Head of caudate nucleus (tissue), 42 donors: ENCODE measurements around the gene ZNF385D.
A peak's percentile ranks its signal among the peaks of the same experiment; 100 is the strongest.
"Not testable (repeated sequence)": the region's sequence is repeated elsewhere in the genome, so short reads cannot be mapped to it uniquely, and the experiment has no call there.

Experiments
- DNase-seq, 42 donors: peaks; one replicate each; pipeline versions ENCODE4 v3.0.0 to v3.0.0-alpha.2; 2020 to 2021; ENCODE audit warnings: mixed read lengths in 7 of 42
- intact Hi-C: fragments of 100-400 bp; cut with DNase I; formaldehyde crosslinking; loops from one replicate; pipeline ENCODE4 v1.15.0; 2022

ZNF385D gene

DNA sequence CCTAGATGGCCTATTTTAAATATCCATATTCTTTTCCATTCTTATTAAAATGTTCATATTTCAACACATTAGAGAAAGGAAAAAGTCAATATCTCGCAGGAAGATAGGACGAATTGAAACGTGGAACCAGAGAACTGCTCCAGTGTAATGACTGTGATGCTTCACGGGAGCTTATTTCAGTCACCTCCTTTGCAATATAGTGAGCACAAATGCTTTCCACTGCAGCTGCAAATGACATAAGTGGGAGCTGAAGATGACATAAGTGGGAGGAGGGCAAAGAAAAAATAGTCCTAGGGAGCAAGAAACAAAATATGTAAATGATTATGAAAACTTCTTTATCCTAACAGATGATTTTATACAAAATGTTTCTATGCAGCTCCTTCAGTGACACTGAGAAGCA lies 324.1 kb downstream of the ZNF385D start:
- DNase-seq: peak in 8 of 42 donors; percentile 12 to 67 (median 26)

DNA sequence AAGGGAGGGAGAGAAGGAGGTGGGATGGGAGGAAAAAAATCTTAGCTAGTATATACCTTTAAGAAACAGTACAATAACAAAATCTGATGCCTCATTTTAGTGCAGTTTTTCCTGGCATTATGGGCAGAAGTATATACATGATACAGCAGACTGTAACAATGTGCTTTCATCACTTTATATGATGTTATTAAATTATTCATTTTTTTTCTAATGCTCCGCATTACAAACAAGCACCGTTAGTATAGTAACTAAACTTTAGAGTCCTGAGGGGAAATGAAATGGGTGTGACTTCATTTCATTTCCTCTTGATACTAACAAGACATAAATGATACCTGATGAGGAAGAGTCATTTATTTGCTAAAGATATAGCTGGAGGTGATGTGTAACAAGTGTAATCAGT lies 325.3 kb downstream of the ZNF385D start:
- intact Hi-C loops: no loop called here
- DNase-seq: no peak

More for the DNA sequence above, 324.1 kb downstream of the ZNF385D start:
- intact Hi-C loops: no loop called here

DNA sequence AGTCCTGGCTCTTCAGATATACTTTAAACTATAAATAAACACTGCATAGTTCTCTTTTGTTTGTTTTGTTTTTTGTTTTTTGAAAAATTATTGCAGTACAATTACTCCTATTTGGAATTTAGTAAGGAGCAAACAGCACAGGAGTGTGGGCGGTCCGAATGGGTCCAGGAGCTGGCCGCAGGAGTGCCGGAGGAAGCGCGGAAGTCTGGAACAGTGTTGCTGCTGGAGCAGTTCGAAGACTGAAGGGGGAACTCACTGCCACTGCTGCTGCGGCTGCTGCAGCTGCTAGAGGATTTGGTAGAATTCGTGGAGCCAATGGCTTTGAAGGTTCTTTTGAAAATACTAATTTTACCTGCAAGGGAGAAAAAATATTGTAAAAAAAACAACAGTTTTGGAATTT lies 329.9 kb downstream of the ZNF385D start:
- DNase-seq: no peak
- intact Hi-C loops: no loop called here

DNA sequence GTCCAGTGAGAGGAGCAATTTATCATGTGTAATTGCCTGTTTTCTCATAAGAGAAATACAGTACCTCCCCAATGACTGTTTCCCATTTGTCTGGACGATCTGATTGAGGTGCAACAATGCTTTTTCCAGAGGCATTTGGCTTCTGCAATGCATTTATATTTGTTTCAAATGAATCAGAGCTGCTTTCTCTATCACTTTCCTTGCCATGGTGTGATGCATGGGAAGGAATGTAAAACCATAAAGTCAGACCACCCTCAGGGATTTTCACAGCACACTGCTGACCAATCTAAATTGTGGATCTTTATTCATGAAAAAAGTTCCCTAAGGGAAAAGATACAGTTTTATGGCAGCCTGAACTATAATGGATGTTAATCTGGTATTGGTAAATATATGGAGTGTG lies 333.0 kb downstream of the ZNF385D start:
- intact Hi-C loops: no loop called here
- DNase-seq: no peak

DNA sequence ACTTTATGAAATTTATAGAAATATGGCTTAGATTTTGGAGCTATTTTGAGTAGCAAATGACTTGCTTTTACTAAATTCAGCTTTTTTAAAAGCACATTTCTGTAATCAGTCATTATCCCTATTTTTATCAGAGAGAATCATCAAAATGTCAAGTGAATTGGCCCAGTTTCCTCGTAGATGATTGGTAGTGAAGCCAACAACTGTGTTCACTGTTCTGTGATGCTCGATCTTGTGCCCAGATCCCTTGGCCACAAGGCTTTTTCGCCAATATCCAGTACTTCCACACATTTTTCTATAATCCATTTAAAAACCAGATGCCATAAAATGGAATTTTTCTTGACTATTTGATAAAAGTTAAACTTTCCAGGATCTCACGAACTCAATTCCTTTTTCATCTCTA lies 336.5 kb downstream of the ZNF385D start:
- peak in 2 of 42 donors; percentile 39 to 42 for DNase-seq

DNA sequence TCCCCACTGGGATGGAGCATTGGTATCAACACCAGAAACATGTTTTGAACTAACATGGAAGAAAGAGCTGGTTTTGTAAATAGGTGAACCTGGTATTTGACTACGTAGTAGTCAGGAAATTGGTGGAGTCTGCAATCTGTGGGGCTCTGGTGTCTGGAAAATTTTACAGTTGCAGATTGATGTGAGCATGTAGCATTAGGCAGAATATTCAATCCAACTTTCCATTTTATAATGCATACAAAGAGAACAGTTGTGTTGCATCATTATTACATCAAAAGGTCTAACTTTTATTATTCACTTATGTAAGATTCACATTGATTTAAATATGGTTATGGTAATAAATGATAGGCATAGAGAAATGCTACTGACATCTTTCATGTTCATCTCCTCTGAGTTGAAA lies 340.0 kb downstream of the ZNF385D start:
- DNase-seq: no peak
- intact Hi-C loops: no loop called here

More for the DNA sequence above, 336.5 kb downstream of the ZNF385D start:
- intact Hi-C loops: no loop called here

DNA sequence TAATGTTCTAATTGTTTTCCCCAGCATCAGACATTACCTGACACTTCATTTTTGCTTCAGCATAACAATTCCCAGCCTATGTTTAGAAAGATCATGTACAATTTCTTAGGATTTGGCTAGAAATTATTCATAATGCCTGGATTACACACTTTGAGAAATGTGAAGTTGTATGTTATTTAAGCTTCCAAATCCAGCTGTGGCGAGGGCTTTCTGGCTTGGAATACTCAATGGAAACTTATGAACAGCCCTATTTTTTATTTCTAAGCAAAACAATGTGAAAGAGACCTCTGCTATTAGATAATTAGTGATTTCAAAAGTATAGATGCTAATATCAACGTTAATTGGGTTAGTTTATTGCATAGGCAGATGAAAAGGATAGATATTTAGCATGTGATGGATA lies 341.6 kb downstream of the ZNF385D start:
- DNase-seq: no peak
- intact Hi-C loops: no loop called here

DNA sequence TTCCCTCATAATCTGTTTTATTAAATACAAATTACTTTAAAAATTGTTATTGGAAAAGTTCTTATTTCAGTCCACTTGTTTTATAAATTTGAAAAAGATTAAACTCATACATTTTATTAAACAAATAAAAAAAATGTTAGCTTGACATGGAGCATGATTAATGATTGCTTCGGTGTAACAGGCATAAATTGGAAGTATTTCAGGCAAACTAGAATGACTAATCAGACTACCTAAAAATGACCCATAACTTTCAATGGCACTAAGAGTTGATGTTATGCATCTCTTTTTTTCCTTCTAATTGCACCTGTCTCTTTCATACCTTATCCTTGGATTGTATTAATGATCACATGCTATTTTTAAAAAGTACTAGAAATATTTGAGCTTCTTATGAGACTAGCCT lies 343.3 kb downstream of the ZNF385D start:
- DNase-seq: no peak
- intact Hi-C loops: no loop called here

DNA sequence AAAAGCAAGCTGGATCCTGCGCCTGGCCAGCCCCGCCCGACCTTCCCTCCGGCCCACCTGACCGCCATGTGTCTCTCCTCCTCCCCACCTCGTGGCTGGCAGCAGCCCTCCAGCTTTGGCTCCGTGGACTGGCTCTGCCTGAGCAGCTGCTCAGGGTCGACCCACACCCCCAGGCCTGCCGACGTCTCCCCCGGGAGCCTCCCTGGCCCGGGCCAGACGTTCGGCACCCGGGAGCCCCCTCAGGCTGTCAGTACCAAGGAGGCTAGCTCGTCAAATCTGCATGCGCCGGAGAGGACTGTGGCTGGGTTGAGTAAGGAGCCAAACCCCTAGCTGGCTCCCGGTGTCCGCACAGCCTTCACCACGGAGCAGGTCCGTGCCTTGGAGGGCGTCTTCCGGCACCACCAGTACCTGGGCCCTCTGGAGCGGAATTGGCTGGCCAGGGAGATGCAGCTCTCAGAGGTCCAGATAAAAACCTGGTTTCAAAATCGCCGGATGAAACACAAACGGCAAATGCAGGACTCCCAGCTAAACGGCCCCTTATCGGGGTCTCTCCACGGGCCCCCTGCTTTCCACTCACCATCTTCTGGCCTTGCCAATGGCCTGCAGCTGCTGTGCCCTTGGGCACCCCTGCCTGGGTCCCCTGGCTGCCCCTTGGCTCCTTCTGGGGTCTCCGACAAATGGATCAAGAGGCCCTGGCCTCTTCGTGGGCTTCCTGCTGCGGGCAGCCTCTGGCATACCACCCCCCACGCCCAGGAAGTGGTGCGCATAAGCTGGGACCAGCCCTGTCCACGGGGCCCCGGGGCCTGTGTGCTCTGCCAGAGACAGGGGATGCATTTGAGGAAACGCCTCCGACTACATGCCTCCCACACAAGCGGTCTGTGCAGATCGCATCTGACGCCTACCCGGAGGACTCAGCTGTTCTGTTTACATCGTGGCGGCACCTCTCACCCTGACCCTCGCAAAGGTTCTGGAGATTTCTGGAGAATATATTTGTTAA lies 345.0 kb downstream of the ZNF385D start:
- DNase-seq: no peak
- intact Hi-C loops: no loop called here

DNA sequence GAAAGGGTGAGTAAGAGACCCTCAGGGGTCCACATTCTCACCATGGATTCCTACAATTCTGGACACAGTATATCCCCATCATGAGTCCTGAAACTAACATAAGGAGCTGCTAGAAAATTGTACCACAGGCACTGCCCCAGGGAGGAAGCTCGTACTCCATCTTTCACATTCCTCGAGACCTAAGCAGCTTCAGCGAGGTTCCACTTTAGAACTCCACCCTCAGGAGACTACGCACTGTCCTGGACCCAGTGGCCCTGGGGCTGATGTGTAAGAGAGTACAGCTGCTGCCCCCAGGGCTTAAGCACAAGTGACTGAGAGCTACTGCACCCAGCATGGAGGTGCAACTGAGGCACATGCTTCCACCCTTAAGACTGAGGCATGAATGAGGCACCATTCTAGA lies 352.5 kb downstream of the ZNF385D start:
- intact Hi-C loops: no loop called here
- no peak for DNase-seq

DNA sequence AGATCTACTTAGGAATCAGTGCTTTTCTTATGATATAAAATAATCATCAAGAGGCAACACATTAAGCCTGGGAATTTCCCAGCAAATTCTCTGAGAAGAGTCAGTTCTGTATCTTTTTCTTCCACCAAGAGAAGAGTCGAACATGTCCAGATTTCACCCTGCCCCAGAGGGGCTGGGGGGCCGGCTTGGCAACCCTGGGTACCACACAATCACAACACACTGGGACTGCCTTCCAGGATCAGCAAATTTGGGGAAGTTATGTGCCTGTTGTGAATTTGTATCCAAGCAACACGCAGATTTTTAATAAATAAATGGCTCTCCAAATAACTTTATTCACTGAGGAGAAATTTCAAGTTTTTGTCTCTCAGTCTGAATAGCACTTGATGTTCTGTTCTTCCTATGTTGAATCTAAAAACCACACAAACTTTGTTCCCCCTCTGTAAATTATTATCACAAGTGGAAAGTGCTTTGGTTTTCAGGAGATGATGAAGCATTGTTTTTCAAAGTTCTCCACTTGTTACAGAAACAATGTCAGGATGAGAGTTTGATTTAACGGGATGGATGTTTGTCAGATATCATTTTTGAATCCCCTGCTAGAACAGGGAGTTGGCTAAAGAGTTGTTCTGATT lies 357.2 kb downstream of the ZNF385D start:
- intact Hi-C loops: no loop called here
- DNase-seq: no peak

DNA sequence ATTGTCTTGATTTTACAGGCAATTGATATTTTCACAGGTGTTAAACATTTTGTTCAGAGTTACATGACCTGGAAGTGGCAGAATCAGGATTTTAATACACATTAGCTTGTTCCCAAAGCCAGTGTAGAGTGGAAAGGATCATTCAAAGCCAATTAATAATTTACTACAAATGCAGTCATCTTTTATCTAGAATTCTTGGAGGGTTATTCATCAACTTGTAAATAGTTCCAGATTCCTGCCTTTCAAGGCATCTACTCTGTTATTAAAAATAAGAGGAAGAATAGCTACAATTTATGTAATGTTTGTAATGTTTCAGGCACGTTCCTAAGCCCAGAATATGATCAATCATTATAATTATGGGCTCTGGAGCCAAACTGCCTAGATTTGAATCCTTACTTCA lies 358.5 kb downstream of the ZNF385D start:
- intact Hi-C loops: no loop called here
- no peak for DNase-seq

DNA sequence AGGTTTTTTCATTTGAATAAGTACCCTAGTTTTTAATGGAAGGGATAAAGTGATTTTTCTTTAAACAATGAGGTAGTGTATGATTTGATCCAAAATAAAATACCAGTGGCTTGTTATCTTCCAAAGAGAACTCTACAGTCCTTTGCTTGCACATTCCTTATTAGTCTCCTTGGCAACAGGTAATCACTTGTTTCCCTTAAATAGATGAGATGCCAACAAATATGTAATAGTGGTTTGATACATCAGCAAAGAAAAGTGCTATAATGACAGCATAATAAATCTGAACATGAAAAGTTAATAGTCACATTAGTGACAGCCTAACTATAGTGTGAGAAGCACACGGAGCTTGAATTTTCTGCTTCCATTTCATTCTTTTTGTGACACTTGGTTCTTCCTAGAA lies 360.2 kb downstream of the ZNF385D start:
- intact Hi-C loops: no loop called here
- no peak for DNase-seq

DNA sequence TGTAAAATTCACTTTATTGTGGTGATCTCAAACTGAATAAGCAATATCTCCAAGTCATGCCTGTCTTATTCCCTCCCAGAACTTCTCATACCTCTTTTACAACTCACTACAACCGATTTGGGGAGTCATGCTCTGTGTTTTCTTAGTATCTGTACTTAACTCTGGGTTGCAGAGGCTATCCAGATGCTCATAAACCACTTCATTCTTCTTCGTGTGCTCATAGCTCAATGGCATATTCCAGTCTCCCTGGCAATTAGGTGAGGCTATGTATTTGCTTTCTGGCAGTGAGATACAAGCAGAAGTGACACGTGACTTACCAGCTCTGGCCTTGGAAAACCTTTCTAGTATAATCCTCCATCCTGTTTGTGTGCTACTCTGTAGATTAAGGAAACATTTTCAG lies 360.9 kb downstream of the ZNF385D start:
- DNase-seq: no peak
- intact Hi-C loops: no loop called here

DNA sequence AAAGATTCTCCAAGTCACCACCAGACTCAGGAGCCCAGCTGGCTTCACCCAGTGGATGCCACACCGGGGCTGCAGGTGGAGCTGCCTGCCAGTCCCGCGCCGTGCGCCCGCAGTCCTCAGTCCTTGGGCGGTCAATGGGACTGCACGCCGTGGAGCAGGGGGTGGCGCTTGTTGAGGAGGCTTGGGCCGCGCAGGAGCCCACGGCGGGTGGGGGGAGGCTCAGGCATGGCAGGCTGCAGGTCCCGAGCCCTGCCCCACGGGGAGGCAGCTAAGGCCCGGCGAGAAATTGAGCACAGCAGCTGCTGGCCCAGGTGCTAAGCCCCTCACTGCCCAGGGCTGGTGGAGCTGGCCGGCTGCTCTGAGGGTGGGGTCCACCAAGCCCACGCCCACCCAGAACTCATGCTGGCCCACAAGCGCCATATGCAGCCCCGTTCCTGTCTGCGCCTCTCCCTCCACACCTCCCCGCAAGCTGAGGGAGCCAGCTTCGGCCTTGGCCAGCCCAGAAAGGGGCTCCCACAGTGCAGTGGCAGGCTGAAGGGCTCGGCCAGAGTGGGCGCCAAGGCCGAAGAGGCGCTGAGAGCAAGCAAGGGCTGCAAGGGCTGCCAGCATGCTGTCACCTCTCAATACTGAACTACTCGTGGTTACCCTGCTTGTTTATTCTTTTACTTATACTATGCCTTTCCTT lies 363.7 kb downstream of the ZNF385D start:
- DNase-seq, intact Hi-C loops: not testable (repeated sequence)

DNA sequence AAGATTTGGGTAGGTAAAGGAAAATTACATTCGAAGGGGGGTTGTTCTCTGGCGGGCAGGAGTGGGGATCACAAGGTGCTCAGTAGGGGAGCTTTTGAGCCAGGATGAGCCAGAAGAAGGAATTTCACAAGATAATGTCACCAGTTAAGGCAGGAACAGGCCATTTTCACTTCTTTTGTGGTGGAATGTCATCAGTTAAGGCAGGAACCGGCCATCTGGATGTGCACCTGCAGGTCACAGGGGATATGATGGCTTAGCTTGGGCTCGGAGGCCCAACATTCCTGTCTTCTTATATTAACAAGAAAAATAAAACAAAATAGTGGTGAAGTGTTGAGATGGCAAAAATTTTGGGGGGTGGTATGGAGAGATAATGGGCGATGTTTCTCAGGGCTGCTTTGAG lies 373.0 kb downstream of the ZNF385D start:
- intact Hi-C loops, DNase-seq: not testable (repeated sequence)

DNA sequence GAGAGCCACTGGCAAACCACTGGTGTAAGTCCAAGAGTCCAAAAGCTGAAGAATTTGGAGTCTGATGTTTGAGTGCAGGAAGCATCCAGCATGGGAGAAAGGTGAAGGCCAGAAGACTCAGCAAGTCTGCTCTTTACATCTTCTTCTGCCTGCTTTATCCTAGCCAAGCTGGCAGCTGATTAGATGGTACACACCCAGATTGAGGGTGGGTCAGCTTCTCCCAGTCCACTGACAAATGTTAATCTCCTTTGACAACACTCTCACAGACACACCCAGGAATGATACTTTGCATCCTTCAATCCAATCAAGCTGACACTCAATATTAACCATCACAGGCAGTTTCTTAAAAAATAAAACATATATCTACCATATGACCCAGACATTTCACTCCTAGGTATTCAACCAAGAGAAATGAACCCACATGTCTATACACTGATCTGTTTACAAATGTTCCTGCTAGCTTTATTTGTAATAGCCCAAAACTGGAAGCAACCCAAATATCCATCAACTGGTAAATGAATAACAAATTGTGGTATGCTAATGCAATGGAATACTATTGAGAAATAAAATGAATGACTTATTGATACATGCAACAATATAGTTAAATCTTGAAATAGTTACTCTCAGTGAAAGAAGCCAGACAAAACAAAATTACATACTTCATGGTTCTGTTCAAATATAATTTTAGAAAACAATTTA lies 373.8 kb downstream of the ZNF385D start:
- intact Hi-C loops: no loop called here
- DNase-seq: no peak

DNA sequence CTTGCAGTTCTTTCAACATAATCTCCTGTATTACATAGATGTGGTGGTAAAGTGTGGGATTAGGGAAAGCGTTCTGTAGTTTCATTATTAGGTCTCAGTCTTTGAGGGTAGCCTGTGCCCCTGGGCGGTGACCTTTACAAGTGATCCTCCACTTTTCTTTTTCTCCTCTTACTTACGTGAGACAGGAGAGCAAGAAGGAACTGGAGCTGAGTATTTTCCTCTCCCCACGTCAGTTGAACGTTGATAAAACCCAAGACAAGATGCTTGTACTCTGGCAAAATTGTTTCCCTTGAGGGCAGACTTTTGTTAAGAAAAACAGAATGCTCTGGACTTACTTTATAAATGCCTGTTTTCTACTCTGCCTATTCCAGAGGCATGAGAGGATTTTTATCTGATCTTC lies 378.7 kb downstream of the ZNF385D start:
- DNase-seq: no peak
- intact Hi-C loops: no loop called here
